Hair follicular keratinocyte (primary cell): ENCODE data around the gene CCDC66. TPM values are rescaled to one million over a fixed set of nuclear protein-coding genes. Genes with fewer than 3 reads are reported as not detected.

Source experiments
- total RNA-seq: library from RNA; depleted of rRNA; stranded (reverse); fragments of >200 nt; gene quantifications from 2 replicates; pipeline ENCODE4 v1.2.3, GENCODE V29; 2015

The CCDC66 gene
- 8.5 and 15.9 TPM in 2 replicates for total RNA-seq

GRCh38 chr3:56556908-56557830 is at the start of gene CCDC66:
Gene CCDC66 (plus strand): TSS chr3:56557175. CDS start chr3:56557243, 68 bp downstream.

Other genes with a start within 250 kb of the CCDC66 start
- gene ERC2, start 88.7 kb upstream of the CCDC66 start, total RNA-seq: 2.4 and 3.3 TPM in 2 replicates
- gene TASOR, start 126.1 kb downstream of the CCDC66 start, total RNA-seq: 28.3 and 36.2 TPM in 2 replicates
- 9.5 and 10.1 TPM in 2 replicates for gene ARHGEF3, start 244.8 kb downstream of the CCDC66 start, total RNA-seq